AG09309 (cell line): Measurements from ENCODE around the gene RBMS3.

Experiments
- DNase-seq: peaks from one replicate; pipeline ENCODE4 v3.0.0-alpha.2; 2010; ENCODE audit warnings: low read depth
- H3K4me3 ChIP-seq: 2 replicates; pipeline ENCODE4 v1.5.1; 2011; ENCODE audit warnings: mild to moderate bottlenecking, low read depth, low read length, moderate library complexity; ENCODE audit not compliant: control insufficient read depth
- TF ChIP-seq, protein P1 (sequence below): IDR thresholded peaks from 2 replicates; pipeline ENCODE4 v1.5.1; 2011; ENCODE audit warnings: mild to moderate bottlenecking, low read depth, low read length, inconsistent platforms; ENCODE audit not compliant: insufficient read depth, control insufficient read depth; ENCODE audit errors: missing control alignments

RBMS3 gene

DNA sequence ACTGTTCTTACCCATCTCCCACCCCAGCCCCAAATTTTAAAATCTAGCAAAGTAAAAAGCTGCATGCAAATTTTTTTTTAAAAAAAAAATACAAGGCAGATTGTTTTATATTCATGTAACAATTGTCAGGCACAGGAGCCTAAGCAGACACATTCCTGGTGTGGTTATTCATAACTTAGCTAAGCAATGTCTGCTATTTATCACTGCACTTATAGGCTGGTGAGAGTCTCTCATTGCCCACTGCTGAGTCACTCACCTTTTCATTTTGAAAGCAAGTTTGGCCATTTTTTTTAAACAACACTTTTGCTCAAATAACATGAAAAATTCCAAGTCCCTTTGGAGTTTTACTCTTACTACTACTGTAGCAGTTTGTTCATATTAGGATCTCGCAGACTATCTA lies 413.9 kb downstream of the RBMS3 start:
- H3K4me3 ChIP-seq = no peak overlapping the region
- DNase-seq = peak; percentile 93
- TF ChIP-seq, protein P1, sequence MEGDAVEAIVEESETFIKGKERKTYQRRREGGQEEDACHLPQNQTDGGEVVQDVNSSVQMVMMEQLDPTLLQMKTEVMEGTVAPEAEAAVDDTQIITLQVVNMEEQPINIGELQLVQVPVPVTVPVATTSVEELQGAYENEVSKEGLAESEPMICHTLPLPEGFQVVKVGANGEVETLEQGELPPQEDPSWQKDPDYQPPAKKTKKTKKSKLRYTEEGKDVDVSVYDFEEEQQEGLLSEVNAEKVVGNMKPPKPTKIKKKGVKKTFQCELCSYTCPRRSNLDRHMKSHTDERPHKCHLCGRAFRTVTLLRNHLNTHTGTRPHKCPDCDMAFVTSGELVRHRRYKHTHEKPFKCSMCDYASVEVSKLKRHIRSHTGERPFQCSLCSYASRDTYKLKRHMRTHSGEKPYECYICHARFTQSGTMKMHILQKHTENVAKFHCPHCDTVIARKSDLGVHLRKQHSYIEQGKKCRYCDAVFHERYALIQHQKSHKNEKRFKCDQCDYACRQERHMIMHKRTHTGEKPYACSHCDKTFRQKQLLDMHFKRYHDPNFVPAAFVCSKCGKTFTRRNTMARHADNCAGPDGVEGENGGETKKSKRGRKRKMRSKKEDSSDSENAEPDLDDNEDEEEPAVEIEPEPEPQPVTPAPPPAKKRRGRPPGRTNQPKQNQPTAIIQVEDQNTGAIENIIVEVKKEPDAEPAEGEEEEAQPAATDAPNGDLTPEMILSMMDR = no peak

DNA sequence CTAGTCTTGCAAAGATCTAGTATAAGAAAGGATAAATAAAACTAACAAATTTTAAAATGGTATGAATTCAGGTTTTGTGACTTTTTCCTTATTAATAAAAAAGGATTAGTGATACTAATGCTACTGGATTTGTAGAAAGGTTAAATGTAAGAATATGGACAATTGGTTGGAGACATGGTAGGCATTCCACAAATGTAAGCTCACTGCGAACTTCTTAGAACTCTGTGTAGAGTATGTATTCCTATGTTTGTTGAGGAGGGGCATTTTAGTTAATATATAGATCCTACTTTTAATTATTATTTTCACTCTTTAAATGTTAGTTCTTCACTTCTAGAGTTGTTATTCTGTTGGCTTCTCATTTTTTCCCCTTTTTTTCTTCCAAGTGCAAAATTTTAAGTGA lies 414.3 kb downstream of the RBMS3 start:
- H3K4me3 ChIP-seq = no peak overlapping the region
- TF ChIP-seq, protein P1 = no peak
- DNase-seq = no peak

DNA sequence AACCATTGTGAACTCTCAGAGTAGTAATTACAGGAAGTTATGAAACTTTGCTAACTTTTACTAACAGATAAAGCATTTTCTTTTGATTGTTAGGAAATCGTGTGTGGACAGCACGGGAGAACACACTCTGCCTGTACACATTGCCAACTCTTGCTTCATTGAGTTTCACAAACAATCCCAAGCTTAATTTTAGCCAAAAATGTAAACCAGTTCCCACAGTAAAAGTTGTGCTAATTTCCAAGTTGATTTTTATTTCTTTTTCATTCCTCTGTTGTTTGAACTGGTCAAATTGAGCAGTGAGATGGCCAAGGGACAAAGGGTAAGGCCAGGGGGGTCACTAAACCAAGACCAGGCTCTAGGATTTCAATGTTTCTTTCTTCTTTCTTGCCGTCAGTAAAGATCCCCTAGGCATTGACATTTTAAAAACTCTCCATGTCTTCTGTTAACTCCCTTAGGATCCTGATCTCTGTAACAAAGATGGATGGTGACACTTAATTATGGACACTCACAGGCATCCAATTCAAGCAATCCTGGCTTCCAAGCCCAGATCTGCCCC lies 414.9 kb downstream of the RBMS3 start:
- TF ChIP-seq, protein P1 = no peak
- DNase-seq = peak; percentile 94
- H3K4me3 ChIP-seq = no peak overlapping the region

DNA sequence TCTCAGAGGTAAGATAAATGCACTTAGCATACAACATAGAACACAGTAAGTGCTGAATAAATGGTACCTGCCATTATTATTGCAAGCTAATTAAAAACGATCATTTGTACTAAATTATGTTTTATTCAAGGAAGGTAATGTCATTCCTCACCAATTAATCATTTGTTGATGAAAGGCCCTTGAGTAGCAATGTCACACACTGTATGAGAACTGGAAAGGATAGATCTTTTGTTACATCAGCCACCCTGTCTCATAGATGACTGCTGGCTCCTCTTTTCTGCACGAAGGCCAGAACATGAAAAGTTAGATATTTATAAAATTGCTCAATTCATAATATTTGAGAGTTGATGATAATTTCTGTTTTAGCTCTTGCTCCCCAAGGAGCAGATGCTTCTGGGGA lies 415.4 kb downstream of the RBMS3 start:
- no peak for DNase-seq
- TF ChIP-seq, protein P1 = no peak
- no peak overlapping the region for H3K4me3 ChIP-seq

DNA sequence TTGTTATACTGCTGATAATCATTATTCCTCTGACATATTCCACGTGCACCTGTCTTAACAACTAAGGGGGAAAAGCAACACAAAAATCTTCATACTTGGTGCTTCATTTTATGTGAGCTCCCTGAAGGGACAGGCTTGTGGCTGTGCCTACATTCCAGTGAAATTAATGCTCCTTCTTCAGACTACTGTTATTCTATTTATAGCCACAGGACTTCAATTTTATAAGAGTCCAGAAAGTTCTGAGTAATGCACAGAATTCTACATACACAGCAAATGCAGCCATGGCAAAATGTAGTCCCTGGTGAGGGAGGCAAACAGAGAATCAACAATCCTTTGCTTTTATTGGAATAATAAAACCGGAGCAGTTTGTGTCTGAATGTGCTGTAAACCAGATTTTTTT lies 417.1 kb downstream of the RBMS3 start:
- peak; percentile 46 for DNase-seq
- H3K4me3 ChIP-seq = no peak overlapping the region
- TF ChIP-seq, protein P1 = no peak

DNA sequence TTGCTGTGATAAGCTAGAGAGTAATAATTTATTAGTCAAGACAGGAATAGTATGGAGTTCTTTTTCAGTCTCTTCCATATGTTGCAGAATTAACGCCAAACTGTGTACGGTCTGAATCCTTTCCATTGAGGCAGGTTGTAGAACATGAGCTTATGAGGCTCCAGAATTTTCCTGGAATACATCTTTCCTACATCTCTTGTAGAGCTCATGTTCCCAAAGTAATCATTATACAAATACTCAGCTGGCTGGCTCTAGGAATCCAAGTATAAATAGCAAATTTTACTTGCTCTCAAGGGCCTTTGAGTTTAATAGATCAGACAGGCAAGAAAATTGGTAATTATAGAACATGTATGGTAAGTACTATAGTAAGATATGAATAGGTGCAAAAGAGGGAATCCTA lies 419.4 kb downstream of the RBMS3 start:
- TF ChIP-seq, protein P1 = no peak
- no peak for DNase-seq
- H3K4me3 ChIP-seq = no peak overlapping the region

DNA sequence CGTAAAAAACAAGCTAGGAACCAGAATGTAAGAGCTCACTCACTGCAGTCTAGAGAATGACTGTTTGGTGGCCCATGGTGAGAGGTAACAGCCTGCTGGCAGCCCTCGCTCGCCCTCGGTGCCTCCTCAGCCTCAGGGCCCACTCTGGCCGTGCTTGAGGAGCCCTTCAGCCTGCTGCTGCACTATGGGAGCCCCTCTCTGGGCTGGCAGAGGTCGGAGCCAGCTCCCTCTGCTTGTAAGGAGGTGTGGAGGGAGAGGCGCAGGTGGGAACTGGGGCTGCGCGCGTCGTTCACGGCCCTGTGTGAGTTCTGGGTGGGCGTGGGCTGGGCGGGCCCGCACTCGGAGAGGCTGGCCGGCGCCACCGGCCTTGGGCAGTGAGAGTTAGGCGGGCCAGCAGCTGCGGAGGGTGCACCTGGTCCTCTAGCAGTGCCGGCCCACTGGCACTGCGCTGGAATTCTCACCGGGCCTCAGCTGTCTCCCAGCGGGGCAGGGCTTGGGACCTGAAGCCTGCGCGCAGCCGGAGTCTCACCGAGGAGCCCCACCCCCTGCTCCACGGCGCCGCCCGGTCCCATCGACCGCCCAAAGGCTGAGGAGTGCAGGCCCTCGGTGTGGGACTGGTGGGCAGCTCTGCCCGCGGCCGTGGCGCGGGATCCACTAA lies 420.6 kb downstream of the RBMS3 start:
- H3K4me3 ChIP-seq = no peak overlapping the region
- DNase-seq = no peak
- TF ChIP-seq, protein P1 = no peak
